SK-N-SH treated with all-trans-retinoic acid at 6 μM for 48 hours (cell line): ENCODE results near the gene RHBDL3.

ENCODE experiments used
- ATAC-seq: fragments of 200-7000 bp; cut with Tn5 transposase; 3 replicates; pipeline ENCODE4 v1.9.1; 2020; ENCODE audit warnings: mild to moderate bottlenecking, moderate library complexity
- ESRRG ChIP-seq: fragments of 250-450 bp; sonication (Bioruptor Pico); IDR thresholded peaks from 2 replicates; pipeline ENCODE4 v1.6.1; 2021; ENCODE audit warnings: mild to moderate bottlenecking
- GLIS3 ChIP-seq: fragments of 250-450 bp; sonication (Bioruptor Pico); IDR thresholded peaks from 2 replicates; pipeline ENCODE4 v1.5.0; 2020; ENCODE audit warnings: mild to moderate bottlenecking, moderate library complexity
- PPARA ChIP-seq: fragments of 250-450 bp; sonication (Bioruptor Pico); IDR thresholded peaks from 2 replicates; pipeline ENCODE4 v1.5.0; 2020; ENCODE audit warnings: mild to moderate bottlenecking, borderline replicate concordance
- RARB ChIP-seq: fragments of 250-450 bp; sonication (Bioruptor Pico); IDR thresholded peaks from 2 replicates; pipeline ENCODE4 v1.8.0; 2021; ENCODE audit warnings: mild to moderate bottlenecking, moderate library complexity
- SNAI2 ChIP-seq: fragments of 250-450 bp; sonication (Bioruptor Pico); IDR thresholded peaks from 2 replicates; pipeline ENCODE4 v1.5.0; 2020; ENCODE audit warnings: mild to moderate bottlenecking, moderate library complexity
- TOX ChIP-seq: fragments of 250-450 bp; sonication (Bioruptor Pico); IDR thresholded peaks from 2 replicates; pipeline ENCODE4 v1.8.0; 2021; ENCODE audit warnings: mild to moderate bottlenecking, moderate library complexity, borderline replicate concordance
- ZC3H10 ChIP-seq: fragments of 250-450 bp; sonication (Bioruptor Pico); IDR thresholded peaks from 2 replicates; pipeline ENCODE4 v1.5.1; 2021; ENCODE audit warnings: mild to moderate bottlenecking, moderate library complexity
- ZFP3 ChIP-seq: fragments of 250-450 bp; sonication (Bioruptor Pico); IDR thresholded peaks from 2 replicates; pipeline ENCODE4 v1.5.0; 2020; ENCODE audit warnings: mild to moderate bottlenecking, moderate library complexity
- ZFP30 ChIP-seq: fragments of 450-650 bp; formaldehyde crosslinking; IDR thresholded peaks from 2 replicates; pipeline ENCODE4 v1.5.0; 2022; ENCODE audit warnings: mild to moderate bottlenecking, moderate library complexity
- ZNF565 ChIP-seq: fragments of 450-650 bp; formaldehyde crosslinking; conservative IDR thresholded peaks from 2 replicates; pipeline ENCODE4 v1.5.0; 2020; ENCODE audit warnings: low read depth, mild to moderate bottlenecking, moderate library complexity
- ZNF70 ChIP-seq: fragments of 450-650 bp; formaldehyde crosslinking; IDR thresholded peaks from 2 replicates; pipeline ENCODE4 v1.5.0; 2020; ENCODE audit warnings: mild to moderate bottlenecking, moderate library complexity
- ZNF8 ChIP-seq: fragments of 450-650 bp; formaldehyde crosslinking; IDR thresholded peaks from 2 replicates; pipeline ENCODE4 v1.5.0; 2020; ENCODE audit warnings: mild to moderate bottlenecking, moderate library complexity
- TF ChIP-seq, protein P1 (sequence below): fragments of 250-450 bp; sonication (Bioruptor Pico); IDR thresholded peaks from 2 replicates; pipeline ENCODE4 v1.8.0; 2021; ENCODE audit warnings: low read depth, mild to moderate bottlenecking, moderate library complexity, borderline replicate concordance
- TF ChIP-seq, protein P2 (sequence below): fragments of 250-450 bp; sonication (Bioruptor Pico); IDR thresholded peaks from 2 replicates; pipeline ENCODE4 v1.5.1; 2020; ENCODE audit warnings: low read depth, mild to moderate bottlenecking, moderate library complexity
- TF ChIP-seq, protein P3 (sequence below): fragments of 250-450 bp; sonication (Bioruptor Pico); IDR thresholded peaks from 2 replicates; pipeline ENCODE4 v1.5.0; 2020; ENCODE audit warnings: mild to moderate bottlenecking, moderate library complexity
- TF ChIP-seq, protein P4 (sequence below): fragments of 250-450 bp; sonication (Bioruptor Pico); IDR thresholded peaks from 2 replicates; pipeline ENCODE4 v1.5.1; 2021; ENCODE audit warnings: mild to moderate bottlenecking, moderate library complexity
- TF ChIP-seq, protein P5 (sequence below): fragments of 250-450 bp; sonication (Bioruptor Pico); IDR thresholded peaks from 2 replicates; pipeline ENCODE4 v1.8.0; 2020; ENCODE audit warnings: mild to moderate bottlenecking, moderate library complexity, borderline replicate concordance

RHBDL3 gene

DNA sequence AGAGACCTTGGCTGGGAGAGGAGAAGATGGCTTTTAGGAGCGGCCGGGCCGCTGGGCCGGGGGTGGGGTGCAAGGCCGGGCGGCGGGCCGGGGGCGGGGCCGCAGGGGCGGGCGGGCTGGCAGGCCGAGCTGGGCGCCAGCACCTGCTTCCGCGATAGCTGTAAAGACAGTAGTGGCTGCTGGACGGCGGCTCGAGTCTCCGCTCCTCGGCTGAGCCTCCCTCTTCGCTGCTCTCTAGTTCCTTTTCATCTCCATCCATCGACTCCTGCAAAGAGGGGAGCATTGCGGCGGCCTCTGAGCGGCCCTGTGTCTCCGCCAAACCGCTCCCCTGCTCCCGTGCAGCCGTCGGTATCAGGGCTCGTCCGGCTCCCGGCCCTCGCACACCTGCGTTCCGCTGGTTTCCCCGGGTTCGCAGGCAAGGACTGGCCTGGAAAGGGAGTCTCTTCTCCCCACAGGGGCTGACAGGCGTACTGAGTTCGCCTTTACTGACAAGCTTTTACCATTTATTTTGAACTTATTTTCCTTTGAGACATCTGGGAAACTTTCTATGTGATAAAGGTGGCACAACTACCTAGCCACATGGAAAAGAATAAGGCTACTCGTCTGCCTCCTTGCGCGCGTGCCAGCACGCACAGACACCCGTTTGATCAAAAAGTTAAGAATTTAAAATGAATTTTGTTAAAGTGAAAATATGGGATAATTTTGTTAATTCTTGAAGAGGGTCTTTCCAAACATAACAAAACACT, 76.4 kb downstream of the RHBDL3 start, which contains the start of gene C17orf75:
TSS of gene C17orf75 (minus strand) at position 317 of the 746 bp plus-strand sequence. CDS start at position 283, 34 bp downstream.
- ATAC-seq: peak; percentile 96
- TF ChIP-seq TOX (CRISPR knock-in tag) (no peak), GLIS3 (no peak), ZFP3 (CRISPR knock-in tag) (0 out of 2 replicates have a peak, but pooled peaks have one; percentile 18), ESRRG (CRISPR knock-in tag) (no peak), ZNF8 (CRISPR knock-in tag) (no peak), ZNF565 (CRISPR knock-in tag) (no peak), ZNF70 (CRISPR knock-in tag) (no peak), PPARA (no peak)
- TF ChIP-seq, protein P1, sequence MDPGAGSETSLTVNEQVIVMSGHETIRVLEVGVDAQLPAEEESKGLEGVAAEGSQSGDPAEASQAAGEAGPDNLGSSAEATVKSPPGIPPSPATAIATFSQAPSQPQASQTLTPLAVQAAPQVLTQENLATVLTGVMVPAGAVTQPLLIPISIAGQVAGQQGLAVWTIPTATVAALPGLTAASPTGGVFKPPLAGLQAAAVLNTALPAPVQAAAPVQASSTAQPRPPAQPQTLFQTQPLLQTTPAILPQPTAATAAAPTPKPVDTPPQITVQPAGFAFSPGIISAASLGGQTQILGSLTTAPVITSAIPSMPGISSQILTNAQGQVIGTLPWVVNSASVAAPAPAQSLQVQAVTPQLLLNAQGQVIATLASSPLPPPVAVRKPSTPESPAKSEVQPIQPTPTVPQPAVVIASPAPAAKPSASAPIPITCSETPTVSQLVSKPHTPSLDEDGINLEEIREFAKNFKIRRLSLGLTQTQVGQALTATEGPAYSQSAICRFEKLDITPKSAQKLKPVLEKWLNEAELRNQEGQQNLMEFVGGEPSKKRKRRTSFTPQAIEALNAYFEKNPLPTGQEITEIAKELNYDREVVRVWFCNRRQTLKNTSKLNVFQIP (CRISPR knock-in tag): peak; percentile 31; the same call in 1 of the 2 replicates
- TF ChIP-seq, protein P2, sequence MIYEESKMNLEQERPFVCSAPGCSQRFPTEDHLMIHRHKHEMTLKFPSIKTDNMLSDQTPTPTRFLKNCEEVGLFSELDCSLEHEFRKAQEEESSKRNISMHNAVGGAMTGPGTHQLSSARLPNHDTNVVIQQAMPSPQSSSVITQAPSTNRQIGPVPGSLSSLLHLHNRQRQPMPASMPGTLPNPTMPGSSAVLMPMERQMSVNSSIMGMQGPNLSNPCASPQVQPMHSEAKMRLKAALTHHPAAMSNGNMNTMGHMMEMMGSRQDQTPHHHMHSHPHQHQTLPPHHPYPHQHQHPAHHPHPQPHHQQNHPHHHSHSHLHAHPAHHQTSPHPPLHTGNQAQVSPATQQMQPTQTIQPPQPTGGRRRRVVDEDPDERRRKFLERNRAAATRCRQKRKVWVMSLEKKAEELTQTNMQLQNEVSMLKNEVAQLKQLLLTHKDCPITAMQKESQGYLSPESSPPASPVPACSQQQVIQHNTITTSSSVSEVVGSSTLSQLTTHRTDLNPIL (CRISPR knock-in tag): no peak
- TF ChIP-seq, protein P3, sequence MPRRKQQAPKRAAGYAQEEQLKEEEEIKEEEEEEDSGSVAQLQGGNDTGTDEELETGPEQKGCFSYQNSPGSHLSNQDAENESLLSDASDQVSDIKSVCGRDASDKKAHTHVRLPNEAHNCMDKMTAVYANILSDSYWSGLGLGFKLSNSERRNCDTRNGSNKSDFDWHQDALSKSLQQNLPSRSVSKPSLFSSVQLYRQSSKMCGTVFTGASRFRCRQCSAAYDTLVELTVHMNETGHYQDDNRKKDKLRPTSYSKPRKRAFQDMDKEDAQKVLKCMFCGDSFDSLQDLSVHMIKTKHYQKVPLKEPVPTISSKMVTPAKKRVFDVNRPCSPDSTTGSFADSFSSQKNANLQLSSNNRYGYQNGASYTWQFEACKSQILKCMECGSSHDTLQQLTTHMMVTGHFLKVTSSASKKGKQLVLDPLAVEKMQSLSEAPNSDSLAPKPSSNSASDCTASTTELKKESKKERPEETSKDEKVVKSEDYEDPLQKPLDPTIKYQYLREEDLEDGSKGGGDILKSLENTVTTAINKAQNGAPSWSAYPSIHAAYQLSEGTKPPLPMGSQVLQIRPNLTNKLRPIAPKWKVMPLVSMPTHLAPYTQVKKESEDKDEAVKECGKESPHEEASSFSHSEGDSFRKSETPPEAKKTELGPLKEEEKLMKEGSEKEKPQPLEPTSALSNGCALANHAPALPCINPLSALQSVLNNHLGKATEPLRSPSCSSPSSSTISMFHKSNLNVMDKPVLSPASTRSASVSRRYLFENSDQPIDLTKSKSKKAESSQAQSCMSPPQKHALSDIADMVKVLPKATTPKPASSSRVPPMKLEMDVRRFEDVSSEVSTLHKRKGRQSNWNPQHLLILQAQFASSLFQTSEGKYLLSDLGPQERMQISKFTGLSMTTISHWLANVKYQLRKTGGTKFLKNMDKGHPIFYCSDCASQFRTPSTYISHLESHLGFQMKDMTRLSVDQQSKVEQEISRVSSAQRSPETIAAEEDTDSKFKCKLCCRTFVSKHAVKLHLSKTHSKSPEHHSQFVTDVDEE (CRISPR knock-in tag): peak; percentile 46; the same call in 1 of the 2 replicates
- TF ChIP-seq, protein P4, sequence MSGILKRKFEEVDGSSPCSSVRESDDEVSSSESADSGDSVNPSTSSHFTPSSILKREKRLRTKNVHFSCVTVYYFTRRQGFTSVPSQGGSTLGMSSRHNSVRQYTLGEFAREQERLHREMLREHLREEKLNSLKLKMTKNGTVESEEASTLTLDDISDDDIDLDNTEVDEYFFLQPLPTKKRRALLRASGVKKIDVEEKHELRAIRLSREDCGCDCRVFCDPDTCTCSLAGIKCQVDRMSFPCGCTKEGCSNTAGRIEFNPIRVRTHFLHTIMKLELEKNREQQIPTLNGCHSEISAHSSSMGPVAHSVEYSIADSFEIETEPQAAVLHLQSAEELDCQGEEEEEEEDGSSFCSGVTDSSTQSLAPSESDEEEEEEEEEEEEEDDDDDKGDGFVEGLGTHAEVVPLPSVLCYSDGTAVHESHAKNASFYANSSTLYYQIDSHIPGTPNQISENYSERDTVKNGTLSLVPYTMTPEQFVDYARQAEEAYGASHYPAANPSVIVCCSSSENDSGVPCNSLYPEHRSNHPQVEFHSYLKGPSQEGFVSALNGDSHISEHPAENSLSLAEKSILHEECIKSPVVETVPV (CRISPR knock-in tag): no peak
- TF ChIP-seq, protein P5, sequence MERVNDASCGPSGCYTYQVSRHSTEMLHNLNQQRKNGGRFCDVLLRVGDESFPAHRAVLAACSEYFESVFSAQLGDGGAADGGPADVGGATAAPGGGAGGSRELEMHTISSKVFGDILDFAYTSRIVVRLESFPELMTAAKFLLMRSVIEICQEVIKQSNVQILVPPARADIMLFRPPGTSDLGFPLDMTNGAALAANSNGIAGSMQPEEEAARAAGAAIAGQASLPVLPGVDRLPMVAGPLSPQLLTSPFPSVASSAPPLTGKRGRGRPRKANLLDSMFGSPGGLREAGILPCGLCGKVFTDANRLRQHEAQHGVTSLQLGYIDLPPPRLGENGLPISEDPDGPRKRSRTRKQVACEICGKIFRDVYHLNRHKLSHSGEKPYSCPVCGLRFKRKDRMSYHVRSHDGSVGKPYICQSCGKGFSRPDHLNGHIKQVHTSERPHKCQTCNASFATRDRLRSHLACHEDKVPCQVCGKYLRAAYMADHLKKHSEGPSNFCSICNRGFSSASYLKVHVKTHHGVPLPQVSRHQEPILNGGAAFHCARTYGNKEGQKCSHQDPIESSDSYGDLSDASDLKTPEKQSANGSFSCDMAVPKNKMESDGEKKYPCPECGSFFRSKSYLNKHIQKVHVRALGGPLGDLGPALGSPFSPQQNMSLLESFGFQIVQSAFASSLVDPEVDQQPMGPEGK (CRISPR knock-in tag): no peak

DNA sequence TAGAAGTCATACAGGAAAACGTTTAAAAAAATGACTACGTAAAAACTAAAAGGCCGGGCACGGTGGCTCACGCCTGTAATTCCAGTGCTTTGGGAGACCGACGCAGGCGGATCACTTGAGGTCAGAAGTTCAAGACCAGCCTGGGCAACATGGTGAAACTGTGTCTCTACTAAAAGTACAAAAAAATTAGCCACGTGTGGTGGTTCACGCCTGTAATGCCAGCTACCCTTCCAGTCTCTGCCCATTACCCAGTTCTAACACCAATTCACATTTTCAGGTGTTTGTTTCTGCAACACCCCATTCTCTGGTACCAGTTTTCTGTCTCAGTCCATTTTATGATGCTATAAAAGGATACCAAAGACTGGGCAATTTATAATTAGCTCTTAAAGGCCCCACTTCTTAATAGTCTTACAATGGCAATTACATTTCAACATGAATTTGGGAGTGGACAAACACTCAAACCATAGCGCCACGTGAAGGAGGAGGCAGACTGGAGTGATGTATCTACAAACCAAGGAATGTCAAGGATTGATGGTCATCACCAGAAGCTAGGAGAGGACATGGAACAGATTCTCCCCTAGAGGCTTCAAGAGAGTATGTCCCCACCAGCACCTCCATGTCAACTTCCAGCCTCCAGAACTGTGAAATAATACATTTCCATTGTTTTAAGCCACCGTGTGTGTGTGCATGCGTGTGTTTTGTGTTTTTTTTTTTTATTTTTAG, 77.1 kb downstream of the RHBDL3 start:
- no peak for ATAC-seq
- TF ChIP-seq, protein P2 (CRISPR knock-in tag): no peak

DNA sequence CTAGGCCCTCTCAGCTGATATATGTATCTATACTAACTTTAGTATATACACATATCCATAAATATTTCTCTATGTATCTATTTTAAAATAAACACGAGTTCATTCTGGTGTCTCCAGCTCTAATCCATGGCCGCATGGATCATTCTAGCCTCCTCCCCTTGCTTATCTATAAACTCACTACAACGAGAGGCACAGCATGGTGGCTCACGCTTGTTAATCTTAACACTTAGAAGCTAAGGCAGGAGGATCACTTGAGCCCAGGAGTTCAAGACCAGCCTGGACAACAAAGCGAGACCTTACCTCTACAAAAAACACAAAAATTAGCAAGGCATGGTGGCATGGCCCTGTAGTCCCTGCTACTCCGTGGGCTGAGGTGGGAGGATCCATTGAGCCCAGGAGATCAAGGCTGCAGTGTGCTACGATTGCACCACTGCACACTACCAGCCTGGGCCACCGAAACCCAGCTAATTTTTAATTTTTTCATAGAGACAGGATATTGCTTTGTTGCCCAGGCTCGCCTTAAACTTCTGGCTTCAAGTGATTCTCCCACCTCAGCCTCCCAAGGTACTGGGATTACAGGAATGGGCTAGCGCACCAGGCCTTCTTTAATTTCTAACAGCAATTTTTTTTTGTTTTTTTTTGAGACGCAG, 80.4 kb downstream of the RHBDL3 start:
- ATAC-seq: no peak
- TF ChIP-seq, protein P5 (CRISPR knock-in tag): no peak
- TF ChIP-seq ZC3H10: no peak
- no peak for TF ChIP-seq ZNF565 (CRISPR knock-in tag)
- no peak for TF ChIP-seq SNAI2
- no peak for TF ChIP-seq ESRRG (CRISPR knock-in tag)
- TF ChIP-seq, protein P4 (CRISPR knock-in tag): no peak
- TF ChIP-seq RARB (CRISPR knock-in tag): no peak
- no peak for TF ChIP-seq TOX (CRISPR knock-in tag)
- no peak for TF ChIP-seq ZFP3 (CRISPR knock-in tag)
- no peak for TF ChIP-seq ZFP30 (CRISPR knock-in tag)
